HEK293 (cell line): ENCODE data around the gene GALNT13.

ENCODE experiments used
- CTCF ChIP-seq: fragments of 450-650 bp; formaldehyde crosslinking; IDR thresholded peaks from 2 replicates; pipeline ENCODE4 v1.5.1; 2016; ENCODE audit warnings: missing biosample characterization, missing genetic modification characterization
- PRDM2 ChIP-seq: fragments of 450-650 bp; formaldehyde crosslinking; IDR thresholded peaks from 2 replicates; pipeline ENCODE4 v1.5.1; 2016; ENCODE audit warnings: missing biosample characterization, missing genetic modification characterization, borderline replicate concordance
- REST ChIP-seq: fragments of 450-650 bp; formaldehyde crosslinking; IDR thresholded peaks from 2 replicates; pipeline ENCODE4 v1.5.1; 2016; ENCODE audit warnings: missing biosample characterization, missing genetic modification characterization
- ZBTB1 ChIP-seq: fragments of 450-650 bp; formaldehyde crosslinking; IDR thresholded peaks from 2 replicates; pipeline ENCODE4 v1.5.1; 2016; ENCODE audit warnings: missing biosample characterization, missing genetic modification characterization
- ZBTB21 ChIP-seq: fragments of 450-650 bp; formaldehyde crosslinking; IDR thresholded peaks from 2 replicates; pipeline ENCODE4 v1.5.1; 2017; ENCODE audit warnings: missing biosample characterization, missing genetic modification characterization
- ZEB2 ChIP-seq: fragments of 450-650 bp; formaldehyde crosslinking; IDR thresholded peaks from 2 replicates; pipeline ENCODE4 v1.5.1; 2016; ENCODE audit warnings: missing biosample characterization, missing genetic modification characterization
- ZNF223 ChIP-seq: fragments of 450-650 bp; formaldehyde crosslinking; IDR thresholded peaks from 2 replicates; pipeline ENCODE4 v1.5.1; 2016; ENCODE audit warnings: missing biosample characterization, missing genetic modification characterization
- ZNF274 ChIP-seq, 2 experiments: fragments of 200-500 bp in 1 of 2; fragments of 450-650 bp in 1 of 2; sonication (Bioruptor generic) in 1 of 2; formaldehyde crosslinking in 1 of 2; IDR thresholded peaks; 2 replicates each; pipeline versions ENCODE4 v1.5.1 to v1.6.1; 2014 to 2016; ENCODE audit warnings: borderline replicate concordance in 1 of 2, inconsistent platforms in 1 of 2, low read length in 1 of 2, missing biosample characterization in 1 of 2, missing genetic modification characterization in 1 of 2
- ZNF280D ChIP-seq: fragments of 450-650 bp; formaldehyde crosslinking; IDR thresholded peaks from 2 replicates; pipeline ENCODE4 v1.5.1; 2016; ENCODE audit warnings: missing biosample characterization, missing genetic modification characterization
- ZNF311 ChIP-seq: fragments of 450-650 bp; formaldehyde crosslinking; IDR thresholded peaks from 2 replicates; pipeline ENCODE4 v1.5.1; 2017; ENCODE audit warnings: missing biosample characterization, missing genetic modification characterization, borderline replicate concordance
- ZNF416 ChIP-seq: fragments of 450-650 bp; formaldehyde crosslinking; IDR thresholded peaks from 2 replicates; pipeline ENCODE4 v1.5.1; 2016; ENCODE audit warnings: missing biosample characterization, missing genetic modification characterization
- ZNF561 ChIP-seq: fragments of 450-650 bp; IDR thresholded peaks from 2 replicates; pipeline ENCODE4 v1.5.1; 2018; ENCODE audit warnings: missing biosample characterization, missing genetic modification characterization, borderline replicate concordance

GRCh38 chr2:154452471-154452870, 580.7 kb downstream of the GALNT13 start:
- TF ChIP-seq PRDM2 (tag by site-specific recombination) (no peak), REST (tag by site-specific recombination) (no peak), CTCF (tag by site-specific recombination) (no peak), ZBTB21 (tag by site-specific recombination) (no peak), ZNF223 (tag by site-specific recombination) (no peak), ZNF274 (IDR thresholded peaks at IDR 0.05; ENCODE audit: low read length) (no peak), ZNF274 (tag by site-specific recombination; IDR thresholded peaks at IDR 0.05; ENCODE audit: borderline replicate concordance) (no peak), ZNF416 (tag by site-specific recombination) (no peak), ZBTB1 (tag by site-specific recombination) (no peak), ZNF280D (tag by site-specific recombination) (no peak), ZNF561 (tag by site-specific recombination) (no peak), ZNF311 (tag by site-specific recombination) (no peak), ZEB2 (tag by site-specific recombination) (no peak)
